ENCODE data around the gene TMEM88.

- TF ChIP-seq POLR2AphosphoS5 (IDR thresholded peaks at IDR 0.05; ENCODE audit: low read depth, low read length): no peak
- TF ChIP-seq, protein P1, sequence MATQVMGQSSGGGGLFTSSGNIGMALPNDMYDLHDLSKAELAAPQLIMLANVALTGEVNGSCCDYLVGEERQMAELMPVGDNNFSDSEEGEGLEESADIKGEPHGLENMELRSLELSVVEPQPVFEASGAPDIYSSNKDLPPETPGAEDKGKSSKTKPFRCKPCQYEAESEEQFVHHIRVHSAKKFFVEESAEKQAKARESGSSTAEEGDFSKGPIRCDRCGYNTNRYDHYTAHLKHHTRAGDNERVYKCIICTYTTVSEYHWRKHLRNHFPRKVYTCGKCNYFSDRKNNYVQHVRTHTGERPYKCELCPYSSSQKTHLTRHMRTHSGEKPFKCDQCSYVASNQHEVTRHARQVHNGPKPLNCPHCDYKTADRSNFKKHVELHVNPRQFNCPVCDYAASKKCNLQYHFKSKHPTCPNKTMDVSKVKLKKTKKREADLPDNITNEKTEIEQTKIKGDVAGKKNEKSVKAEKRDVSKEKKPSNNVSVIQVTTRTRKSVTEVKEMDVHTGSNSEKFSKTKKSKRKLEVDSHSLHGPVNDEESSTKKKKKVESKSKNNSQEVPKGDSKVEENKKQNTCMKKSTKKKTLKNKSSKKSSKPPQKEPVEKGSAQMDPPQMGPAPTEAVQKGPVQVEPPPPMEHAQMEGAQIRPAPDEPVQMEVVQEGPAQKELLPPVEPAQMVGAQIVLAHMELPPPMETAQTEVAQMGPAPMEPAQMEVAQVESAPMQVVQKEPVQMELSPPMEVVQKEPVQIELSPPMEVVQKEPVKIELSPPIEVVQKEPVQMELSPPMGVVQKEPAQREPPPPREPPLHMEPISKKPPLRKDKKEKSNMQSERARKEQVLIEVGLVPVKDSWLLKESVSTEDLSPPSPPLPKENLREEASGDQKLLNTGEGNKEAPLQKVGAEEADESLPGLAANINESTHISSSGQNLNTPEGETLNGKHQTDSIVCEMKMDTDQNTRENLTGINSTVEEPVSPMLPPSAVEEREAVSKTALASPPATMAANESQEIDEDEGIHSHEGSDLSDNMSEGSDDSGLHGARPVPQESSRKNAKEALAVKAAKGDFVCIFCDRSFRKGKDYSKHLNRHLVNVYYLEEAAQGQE (IDR thresholded peaks at IDR 0.05; ENCODE audit: insufficient read depth in 1 of 2, low read depth in 2 of 2, low read length in 2 of 2): no peak
These were observed 31.3 kb upstream of the TMEM88 start for GRCh38 chr17:7823581-7824001.

All from PFSK-1 (cell line).